Measurements from ENCODE around the gene ARHGEF6.

The ARHGEF6 gene

DNA sequence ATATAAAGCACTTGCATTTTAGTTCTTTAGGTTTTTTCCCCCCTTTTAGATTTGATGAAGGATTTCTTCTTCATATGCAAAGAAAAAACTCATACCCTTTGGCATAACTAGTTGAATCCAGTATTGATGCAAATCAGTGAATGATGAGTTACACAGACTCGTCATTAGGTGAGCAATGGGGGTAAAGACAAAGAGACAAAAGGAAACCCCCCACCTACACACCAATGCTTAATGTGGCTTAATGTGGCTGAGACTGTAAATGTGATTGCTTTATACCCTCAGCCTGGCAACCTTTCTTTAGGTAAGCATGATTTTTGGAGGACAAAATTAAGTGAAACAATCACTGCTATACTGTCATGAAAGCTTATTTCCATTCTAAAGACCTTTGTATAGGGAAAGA is 93.3 kb downstream of the ARHGEF6 start:
- DNase-seq = no peak

DNA sequence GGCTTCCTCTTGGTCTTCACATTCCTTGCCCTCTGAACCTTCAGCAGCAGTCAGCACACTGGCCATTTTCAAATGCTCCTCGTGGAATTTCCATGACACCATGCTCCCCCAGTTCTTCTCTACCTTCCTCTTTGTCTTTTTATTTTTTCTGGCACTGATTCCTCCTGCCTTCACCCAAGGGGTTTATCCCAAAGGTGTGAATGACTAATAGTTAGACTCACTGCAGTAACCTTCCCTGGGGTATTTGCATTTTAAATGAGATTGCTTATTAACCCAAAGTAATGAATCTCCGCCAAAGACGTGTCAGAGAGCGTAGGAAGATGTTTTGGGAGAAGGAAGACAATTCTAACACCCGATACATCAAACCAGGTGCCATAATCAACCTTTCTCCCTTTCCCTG is 96.6 kb downstream of the ARHGEF6 start:
- no peak for DNase-seq

DNA sequence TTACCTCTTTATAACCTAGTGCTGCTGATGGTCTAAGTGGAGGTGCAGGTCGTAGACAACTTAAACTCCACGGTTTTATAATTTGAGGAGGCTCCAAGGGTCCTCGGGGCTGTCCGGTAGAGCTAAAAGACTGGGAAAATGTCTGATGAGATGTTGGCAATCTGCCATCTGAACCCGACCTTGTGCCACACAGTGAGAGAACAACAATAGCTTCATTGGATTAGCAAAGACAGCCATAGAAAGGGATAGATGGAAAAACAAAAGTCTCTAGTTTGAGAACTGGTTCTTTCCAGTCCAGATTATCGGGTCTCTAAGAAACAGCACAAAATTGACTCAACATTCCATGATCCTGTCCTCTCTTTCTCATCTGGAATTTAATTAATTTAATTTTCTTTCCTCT is 101.2 kb downstream of the ARHGEF6 start:
- peak; percentile 94 for DNase-seq

DNA sequence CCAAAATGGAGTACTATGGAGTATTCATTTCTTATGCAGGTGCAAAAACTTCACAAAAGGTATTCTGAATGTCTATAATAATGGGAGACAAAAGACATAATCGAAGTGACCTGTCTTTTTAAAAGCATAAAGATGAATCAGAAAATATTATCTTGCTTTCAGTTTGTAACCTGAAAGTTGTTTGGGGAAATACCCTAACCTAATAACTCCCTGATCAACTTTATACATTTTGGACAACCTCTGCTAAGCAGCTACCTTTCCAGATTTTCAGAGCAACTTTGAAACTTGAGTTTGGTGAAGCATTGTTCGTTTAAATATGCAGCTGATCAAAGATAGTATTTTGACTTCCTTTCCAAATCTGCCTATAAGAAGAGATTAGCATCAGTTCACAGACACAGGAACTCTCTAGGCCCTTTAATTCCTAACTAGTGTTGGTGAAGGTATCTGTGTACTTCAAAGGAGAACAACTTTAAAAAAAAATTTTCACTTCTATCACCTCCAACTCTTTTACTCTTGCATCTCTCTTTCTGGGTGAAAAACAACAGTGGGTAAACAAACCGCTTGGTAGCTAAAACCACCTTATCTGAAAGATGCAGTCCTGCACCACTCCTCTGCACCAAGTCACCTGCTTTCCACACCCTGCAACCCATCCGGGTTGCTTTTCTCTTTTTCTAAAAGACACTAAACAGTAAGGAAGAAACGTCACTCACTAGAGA is 106.3 kb downstream of the ARHGEF6 start:
- DNase-seq = no peak

DNA sequence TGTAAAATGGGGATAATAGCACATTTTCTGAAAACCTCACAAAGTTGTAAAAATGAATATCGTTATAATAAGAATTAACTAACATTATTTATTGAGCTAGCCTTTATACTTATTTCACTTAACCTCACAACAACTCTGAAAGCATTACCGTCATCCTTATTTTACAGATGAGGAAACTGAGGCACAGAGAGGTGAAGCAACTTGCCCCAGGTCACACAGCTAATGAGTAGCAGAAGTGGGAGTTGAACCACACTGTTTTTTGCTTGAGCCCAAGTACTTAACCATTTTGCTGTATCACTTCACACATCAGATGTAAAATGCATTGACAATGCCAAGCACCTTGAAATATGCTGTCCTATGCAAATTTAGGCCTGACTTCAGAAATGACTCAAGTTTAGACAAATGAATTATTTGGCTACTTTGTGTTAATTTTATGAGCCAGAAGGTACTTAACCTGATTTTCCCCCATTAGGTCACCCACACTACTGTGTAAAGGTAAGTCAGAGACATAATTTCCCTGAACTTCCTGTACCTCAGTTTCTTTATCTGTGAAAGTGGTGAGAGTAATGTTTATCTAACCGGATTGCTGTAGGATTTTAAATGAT is 109.6 kb downstream of the ARHGEF6 start:
- DNase-seq = no peak

DNA sequence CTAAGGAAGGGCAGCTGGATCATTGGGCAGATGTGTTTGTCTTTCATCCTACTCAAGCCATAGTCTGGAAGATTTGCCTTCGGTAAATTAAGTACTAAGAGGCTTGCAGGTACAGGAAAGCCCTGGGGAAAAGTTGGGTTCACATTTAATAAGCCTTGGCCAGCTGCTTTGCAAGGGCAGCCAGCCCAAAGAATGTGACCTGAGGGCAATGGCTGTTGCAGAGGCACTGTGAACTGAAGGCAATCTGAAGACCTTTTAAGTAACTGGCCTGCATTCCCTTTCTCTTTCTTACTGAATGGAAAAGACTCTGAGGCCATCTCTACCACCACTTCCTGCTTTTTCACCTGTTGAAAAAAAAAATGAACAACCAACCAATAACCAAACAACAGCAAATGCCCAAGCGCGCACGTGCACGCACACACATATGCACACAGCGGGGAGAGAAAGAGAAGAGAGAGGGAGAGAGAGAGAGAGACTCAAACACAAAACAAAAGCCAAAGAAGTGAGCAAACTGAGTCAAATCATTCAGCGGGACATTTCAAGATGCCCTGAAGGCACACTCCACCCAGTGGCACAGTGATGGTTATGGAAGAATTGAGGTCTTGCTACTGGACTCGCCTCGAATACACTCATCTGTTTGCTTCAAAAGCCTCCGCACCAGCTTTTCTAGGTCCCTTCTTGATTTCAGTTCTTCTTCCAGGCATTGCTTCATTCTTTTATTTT is 113.1 kb downstream of the ARHGEF6 start:
- peak; percentile 42 for DNase-seq

DNA sequence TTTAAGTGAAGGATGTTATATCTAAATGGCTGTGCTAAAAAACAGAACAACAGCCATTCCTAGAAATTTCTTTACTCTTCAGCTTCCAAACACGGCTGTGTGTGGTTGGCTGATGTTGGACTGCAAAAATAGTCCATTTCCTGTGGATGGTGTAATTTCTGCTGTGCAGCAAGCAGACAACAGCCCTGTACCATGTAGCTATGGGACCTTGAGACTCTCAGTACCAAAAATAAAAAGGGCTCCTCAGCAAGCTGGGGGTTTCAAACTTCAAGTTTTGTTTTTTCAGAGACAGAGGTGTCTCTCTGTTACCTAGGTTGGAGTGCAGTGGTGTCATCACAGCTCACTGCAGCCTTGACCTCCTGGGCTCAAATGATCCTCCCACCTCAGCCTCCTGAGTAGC is 114.6 kb downstream of the ARHGEF6 start:
- DNase-seq = no peak

DNA sequence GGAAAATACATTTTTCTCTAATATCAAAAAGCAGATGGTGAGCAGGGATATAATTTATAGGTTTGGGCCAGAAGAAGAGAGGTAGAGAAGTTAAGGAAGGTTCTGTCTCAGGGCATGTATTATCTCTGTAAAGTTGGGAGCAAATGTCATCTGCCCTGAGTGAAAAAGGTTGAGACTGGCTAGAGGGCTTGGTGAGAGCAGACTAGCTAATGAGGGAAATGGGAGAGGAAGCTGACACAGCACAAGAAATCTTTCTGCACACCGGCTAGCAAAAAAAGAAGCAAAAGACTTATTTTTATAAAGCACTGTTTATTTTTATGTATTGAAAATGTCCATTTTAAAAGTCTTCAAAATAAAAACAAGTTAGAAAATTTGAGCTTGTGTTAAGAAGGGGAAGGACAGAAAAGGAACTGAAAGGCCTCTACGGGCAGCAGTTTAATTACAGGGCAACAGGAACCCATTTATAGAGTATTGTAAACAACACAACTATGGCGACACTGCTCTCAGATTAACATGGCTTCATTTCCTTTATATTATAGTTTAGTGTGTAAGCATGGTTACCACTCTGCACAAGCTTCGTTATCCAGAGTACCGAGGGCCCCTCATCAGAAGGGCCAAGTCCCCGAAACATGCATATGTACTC is 115.4 kb downstream of the ARHGEF6 start:
- DNase-seq = no peak

DNA sequence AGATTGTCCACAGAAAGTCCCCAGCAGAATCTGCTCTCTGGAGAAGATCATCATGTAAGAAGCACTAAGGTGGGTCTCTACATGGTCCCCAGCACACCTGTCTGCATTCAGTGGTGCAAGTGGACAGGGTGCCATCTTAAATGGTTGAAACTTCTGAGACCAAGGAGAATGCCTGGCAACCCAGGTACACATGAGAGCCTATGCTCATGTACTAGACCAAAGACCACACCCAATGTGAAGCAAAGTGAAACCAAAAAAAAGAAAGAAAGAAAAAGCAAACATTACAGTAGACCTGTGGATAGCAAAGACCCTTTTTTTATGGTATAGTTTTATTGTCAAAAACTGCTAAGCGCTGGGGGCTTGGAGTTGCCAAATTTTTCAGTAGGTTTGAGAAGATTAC is 117.8 kb downstream of the ARHGEF6 start:
- DNase-seq = no peak

DNA sequence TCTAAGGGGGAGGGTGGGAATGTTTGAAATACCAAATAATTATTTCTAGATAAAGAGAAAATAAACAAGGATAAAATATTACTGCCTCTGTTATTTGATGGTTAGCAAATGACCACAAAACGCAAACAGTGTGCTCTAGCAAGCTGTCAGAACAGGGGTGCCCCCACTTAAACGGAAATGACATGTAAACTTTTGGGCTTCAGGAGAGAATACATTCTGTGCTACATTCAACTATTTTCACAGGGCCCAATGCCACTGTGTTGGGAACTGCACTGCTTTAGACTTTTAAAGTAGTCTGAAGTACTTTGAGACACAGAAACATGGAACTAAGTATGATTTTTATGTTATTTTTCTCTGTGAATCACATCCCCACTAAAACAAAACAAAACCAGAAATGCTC is 118.6 kb downstream of the ARHGEF6 start:
- no peak for DNase-seq

DNA sequence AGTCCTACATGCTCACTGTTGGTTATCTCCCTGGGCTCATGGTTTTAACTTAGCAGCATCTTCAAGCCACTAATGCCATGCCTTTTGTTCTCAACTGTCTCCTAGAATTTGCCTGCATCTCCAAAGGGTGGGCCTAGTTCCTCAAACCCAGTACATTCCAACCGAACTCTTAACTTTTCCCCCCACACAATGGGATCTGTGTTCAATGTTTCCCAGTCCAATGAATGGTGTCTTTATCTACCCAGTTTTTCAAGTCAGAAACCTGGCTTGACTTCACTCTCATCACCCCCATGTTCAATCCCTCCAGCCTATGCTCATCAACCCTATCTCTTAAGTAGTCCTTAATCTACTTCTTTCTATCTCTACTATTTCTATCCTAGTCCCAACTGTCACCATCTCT is 119.8 kb downstream of the ARHGEF6 start:
- DNase-seq = no peak

DNA sequence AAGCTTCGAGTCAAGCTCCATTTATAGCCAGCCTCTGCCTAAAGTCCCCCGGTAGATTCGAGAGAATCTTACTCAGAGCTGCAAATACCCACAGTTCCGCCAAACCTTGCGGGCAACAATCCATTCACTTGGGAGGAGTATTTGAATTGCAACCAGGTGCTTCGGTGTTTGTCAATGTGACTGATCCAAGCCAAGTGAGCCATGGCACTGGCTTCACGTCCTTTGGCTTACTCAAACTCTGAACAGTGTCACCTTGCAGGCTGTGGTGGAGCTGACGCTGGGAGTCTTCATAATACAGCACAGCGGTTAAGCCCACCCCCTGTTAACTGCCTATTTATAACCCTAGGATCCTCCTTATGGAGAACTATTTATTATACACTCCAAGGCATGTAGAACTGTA is 121.6 kb downstream of the ARHGEF6 start:
- no peak for DNase-seq

DNA sequence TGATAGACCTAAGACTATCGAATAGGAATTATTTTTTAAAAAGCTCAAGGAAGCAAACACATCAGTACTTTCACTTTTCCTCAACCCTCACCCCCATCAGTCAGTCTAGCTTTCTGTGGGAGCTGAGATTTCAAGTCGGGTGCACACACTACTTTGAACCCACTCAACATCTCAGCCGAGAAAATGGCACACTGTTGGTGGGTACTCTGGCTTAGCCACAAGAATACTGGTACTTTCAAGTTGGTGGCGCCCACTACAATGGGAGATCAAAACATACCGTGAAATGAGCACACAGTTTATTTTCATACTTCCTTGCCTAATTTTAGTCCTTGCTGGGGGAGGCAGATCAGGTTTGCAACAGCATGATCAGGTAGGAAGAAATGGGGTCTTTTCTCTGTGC is 122.6 kb downstream of the ARHGEF6 start:
- DNase-seq = no peak

DNA sequence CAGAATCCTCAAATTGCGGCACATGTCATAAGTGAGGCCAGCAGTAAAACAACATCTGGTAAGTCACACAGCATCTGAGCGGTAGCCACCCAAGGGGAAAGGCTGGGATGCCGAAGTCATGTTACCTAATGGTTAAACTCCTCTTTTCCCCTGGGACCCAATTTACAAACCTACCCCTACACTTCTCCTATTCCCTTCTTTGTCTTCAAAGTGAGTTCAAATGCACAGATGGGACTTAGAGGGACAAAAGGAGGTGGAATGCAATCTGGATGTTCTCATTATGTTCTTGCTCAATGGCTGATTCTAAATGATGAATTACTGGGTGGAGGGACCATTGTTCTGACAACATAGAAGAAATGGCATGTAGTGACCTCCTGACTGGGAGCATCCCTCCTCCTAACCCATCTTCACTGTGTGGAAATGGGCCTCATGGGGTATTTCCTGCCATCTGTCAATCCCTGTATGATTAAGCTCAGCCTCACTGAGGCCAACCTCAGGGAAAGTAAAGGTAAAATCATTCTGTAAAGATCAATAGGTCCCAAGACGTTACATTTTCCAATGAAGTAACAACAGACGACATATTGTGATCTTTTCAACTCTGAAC is 124.3 kb downstream of the ARHGEF6 start:
- peak; percentile 48 for DNase-seq

DNA sequence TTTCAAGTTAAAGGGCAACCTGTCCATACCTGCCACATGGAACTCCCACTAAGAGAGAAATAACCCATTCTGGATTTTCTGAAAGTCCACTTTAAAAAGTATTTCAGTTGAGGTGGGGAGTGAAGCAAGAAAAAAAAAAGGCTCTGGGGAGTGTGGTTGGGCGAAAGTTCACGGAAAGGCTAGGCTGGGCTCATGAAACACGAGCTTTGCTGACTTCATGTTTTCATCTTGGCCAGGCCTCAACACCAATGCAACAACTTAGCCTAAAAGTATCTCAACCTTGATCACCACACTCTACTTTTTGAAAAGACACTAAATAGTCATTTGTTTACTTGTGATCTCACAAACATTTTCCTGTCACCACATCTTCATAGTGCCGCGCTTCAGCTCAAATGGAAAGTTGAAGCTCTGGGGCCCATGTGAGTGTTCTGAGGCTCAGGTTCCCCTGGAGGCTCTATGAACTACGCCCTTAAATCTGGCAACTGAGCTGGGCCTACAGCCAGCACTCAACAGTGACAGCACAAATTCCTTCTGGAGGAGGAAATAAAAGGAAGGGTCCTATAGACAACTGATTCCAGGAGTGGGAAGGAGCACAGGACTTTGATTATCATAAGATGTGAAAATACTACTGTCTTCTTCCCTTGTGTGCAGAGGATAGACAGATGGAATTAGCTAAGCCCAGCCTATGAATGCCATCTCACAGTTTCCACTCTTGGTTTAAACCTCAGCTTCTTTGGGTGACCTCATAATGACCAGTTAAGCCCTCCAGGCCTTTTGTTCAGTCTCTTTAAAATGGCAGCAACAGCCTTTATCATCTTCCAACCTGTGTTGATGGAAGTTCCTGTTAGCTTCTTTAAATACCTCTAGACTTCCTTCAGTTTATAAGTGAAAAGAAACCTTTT is 127.7 kb downstream of the ARHGEF6 start:
- DNase-seq = peak; percentile 56

DNA sequence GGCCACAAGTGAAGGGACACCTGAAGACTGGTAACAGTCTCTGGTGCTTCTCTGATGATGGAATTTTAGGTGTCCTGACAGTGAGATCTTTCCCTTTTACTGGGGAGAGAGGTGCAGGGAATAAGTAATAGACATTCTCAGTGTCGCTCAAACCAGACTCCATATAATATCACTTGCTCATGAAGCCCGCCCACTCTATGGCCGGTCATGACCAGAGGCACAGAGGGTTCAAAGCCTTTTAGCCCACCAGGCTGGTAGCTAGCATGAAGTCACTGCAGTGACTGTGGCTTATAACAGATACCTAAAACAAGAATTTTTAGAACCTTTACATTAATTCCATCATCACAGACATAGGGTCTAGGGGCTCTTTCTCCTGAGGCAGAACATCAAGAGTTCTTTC is 129.9 kb downstream of the ARHGEF6 start:
- peak; percentile 55 for DNase-seq

DNA sequence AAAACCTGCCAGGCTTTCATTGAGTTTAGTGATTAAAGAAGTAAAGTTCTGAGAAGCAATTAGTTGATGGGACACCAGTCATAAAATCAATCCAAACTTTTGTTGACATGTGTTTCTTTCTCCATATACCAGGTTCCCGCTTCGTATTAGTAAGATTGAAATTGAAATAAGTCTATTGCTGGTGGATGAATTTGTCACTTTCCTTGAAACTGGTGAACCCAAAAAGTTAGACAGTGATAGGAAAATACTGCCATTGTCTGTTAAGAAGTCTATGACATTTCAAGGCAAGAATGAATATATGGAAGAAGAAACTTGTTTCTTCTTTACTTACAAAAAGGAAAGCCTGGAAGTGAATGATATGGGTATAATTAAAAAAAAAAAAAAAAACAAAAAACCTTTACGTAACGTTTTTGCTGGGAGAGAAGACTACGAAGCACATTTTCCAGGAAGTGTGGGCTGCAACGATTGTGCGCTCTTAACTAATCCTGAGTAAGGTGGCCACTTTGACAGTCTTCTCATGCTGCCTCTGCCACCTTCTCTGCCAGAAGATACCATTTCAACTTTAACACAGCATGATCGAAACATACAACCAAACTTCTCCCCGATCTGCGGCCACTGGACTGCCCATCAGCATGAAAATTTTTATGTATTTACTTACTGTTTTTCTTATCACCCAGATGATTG is 132.9 kb downstream of the ARHGEF6 start, which contains the start of gene CD40LG:
Gene CD40LG (plus strand): TSS at position 482 of the 684 bp plus-strand sequence. CDS start 91 bp downstream, at position 573.
- no peak for DNase-seq

DNA sequence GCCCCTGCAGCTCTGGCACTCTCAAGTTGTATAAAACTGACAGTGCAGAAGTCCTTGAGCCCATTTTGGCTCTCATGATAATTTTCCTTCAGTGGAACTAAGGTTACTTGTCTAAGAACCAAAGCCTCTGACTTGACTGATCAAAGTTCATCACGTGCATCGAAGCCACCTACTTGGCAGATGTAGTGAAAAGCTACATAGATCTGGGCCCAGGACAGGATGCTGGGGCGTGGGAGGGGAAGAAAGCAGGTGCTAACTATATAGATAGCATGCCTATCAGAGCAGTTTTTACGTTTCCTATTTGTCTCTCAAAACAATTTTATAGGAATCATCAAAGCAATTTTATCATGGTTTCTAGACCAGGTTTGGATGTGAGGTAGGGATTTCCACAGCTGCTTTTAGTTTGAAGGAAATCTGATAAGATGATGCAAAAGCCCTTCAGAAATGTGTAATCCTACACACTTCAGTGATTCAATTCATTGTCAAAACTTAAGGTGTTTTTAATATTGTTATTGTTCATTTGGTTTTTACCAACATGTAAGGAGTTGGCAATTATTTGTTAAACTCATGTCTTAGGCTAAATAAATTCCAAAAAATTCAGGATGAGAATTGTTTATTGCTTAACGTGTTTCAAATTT is 134.0 kb downstream of the ARHGEF6 start:
- DNase-seq = no peak

DNA sequence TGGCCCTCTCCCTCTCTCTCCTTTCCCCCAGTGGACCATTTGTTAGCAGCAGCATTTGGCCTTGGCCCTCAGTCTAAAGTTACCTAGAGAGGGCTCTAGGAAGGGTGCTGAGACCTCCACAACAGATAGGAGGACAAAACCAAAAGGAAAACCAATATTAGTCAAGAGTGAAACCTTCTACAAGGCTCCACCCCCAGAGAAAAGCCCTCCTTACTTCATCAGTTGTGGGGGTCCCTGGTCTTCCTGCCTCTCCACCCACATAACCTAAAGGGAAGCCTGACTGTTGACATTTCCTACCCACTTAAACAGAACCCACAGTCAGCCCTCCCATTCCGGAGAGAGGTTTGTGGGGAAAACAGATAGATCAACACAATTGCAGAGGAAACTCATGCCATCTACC is 137.5 kb downstream of the ARHGEF6 start:
- no peak for DNase-seq

DNA sequence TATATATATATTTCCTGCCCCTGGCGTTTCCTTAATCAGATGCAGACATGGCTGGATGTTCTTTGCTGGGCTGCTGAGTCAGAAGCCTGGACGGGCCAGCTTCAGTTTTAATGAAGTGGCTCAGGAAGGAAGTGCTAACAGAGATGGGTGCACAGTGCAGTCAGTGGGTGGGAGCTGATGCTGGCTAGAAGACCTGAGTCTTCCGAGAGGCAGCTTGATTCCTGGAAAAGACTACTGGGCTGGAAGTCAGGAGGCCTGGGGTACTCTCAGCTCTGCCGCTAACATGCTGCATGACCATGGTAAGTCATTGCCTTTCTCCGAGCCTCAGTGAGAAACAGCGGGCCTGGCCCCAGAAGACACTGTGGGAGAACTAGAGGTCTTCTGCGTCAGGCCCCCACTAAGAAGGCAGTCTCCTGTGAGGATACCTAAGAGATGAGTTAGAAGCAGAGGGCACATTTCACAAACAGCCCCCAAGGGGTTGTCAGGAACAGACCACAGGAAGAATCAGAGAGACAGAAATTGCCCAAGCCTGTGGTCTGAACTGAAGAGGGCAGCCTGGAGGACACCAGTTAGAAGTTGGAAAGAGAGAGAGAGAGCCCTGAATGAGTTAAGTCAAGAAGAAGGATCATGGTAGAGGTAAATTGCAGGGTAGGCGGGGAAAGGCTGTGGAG is 141.1 kb downstream of the ARHGEF6 start:
- DNase-seq = no peak

Data from NCI-H82 (cell line).